Activated CD4-positive, alpha-beta T cell treated with anti-CD3 and anti-CD28 coated beads for 4 hours (primary cell): ENCODE data around the gene C19orf81.
A peak's percentile ranks its signal among the peaks of the same experiment; 100 is the strongest.
"Not testable (repeated sequence)": the region's sequence is repeated elsewhere in the genome, so short reads cannot be mapped to it uniquely, and the experiment has no call there.

Experiments used
- DNase-seq, 2 donors: peaks; one replicate each; pipeline ENCODE4 v3.0.0-alpha.2; 2020

Gene C19orf81

GRCh38 chr19:50649433-50650391 lies at the start of gene C19orf81:
Gene C19orf81 (plus strand): TSS chr19:50649445. CDS start chr19:50649445, 0 bp downstream.
- no peak for DNase-seq

GRCh38 chr19:50601407-50602088 lies 47.7 kb upstream of the C19orf81 start:
- DNase-seq = no peak

GRCh38 chr19:50602089-50602422 lies 47.2 kb upstream of the C19orf81 start:
- DNase-seq = no peak

GRCh38 chr19:50602496-50602895 lies 46.7 kb upstream of the C19orf81 start:
- DNase-seq = no peak

- DNase-seq = no peak
Measured at GRCh38 chr19:50602935-50603334, 46.3 kb upstream of the C19orf81 start.

- DNase-seq = not testable (repeated sequence)
Measured at GRCh38 chr19:50604264-50605073, 44.8 kb upstream of the C19orf81 start.

- not testable (repeated sequence) for DNase-seq
Measured at GRCh38 chr19:50606059-50606836, 43.0 kb upstream of the C19orf81 start.

- DNase-seq = no peak
Measured at GRCh38 chr19:50607388-50607787, 41.9 kb upstream of the C19orf81 start.

GRCh38 chr19:50607874-50608785 lies 41.1 kb upstream of the C19orf81 start:
- peak; percentile 52 to 53 for DNase-seq

- DNase-seq = not testable (repeated sequence)
Measured at GRCh38 chr19:50612504-50613404, 36.5 kb upstream of the C19orf81 start.

- DNase-seq = not testable (repeated sequence)
Measured at GRCh38 chr19:50618379-50618778, 30.9 kb upstream of the C19orf81 start.

GRCh38 chr19:50619184-50619583 lies 30.1 kb upstream of the C19orf81 start:
- DNase-seq = not testable (repeated sequence)

- not testable (repeated sequence) for DNase-seq
Measured at GRCh38 chr19:50620394-50620906, 28.8 kb upstream of the C19orf81 start.

GRCh38 chr19:50624949-50625600 lies 24.2 kb upstream of the C19orf81 start:
- no peak for DNase-seq

GRCh38 chr19:50626011-50626410 lies 23.2 kb upstream of the C19orf81 start:
- no peak for DNase-seq

GRCh38 chr19:50626795-50627194 lies 22.4 kb upstream of the C19orf81 start:
- no peak for DNase-seq

GRCh38 chr19:50628146-50628545 lies 21.1 kb upstream of the C19orf81 start:
- DNase-seq = no peak

- DNase-seq = no peak
Measured at GRCh38 chr19:50628551-50628950, 20.7 kb upstream of the C19orf81 start.

GRCh38 chr19:50629194-50629593 lies 20.1 kb upstream of the C19orf81 start:
- no peak for DNase-seq
